Measurements from ENCODE around the gene SCFD1. TPM values are rescaled to one million over a fixed set of nuclear protein-coding genes. Genes with fewer than 3 reads are reported as not detected.

Gene SCFD1
- total RNA-seq, 3 donors from 2014 or later (not counting 1 experiment from before 2014, with no cell fraction given) = 97.0 to 106 (median 105) TPM

GRCh38 chr14:30608533-30609006 lies 13.5 kb upstream of the SCFD1 start:
- Mint-ChIP-seq H3K4me3 (no peak overlapping the region), H3K9me3 (no peaks in the 10 kb centered on the region), H3K27ac (no peak overlapping the region), H3K4me1 (peaks cover 0 to 4% of the 10 kb centered on the region in 2 donors), H3K36me3 (no peaks in the 10 kb centered on the region), H3K27me3 (ENCODE audit: low read depth in 2 of 2) (no peaks in the 10 kb centered on the region)
- intact Hi-C loops (cut with micrococcal nuclease) = no loop called here
- 99% methylated on average over 5 of the region's 5 CpGs for WGBS (ENCODE audit: insufficient coverage)
- peaks cover 34% of the 10 kb centered on the region for H3K36me3 ChIP-seq (ENCODE audit: control insufficient read depth, insufficient read depth, low read length)
- no peaks in the 10 kb centered on the region for H3K9me3 ChIP-seq (ENCODE audit: control insufficient read depth, insufficient read depth, low read length)
- no peak overlapping the region for H3K27ac ChIP-seq (ENCODE audit: low read length)
- ATAC-seq = no peak
- no peak overlapping the region for H3K4me3 ChIP-seq (ENCODE audit: low read length)
- DNase-seq = no peak
- H3K27me3 ChIP-seq (ENCODE audit: control insufficient read depth, insufficient read depth, low read length) = no peaks in the 10 kb centered on the region
- TF ChIP-seq CTCF (IDR thresholded peaks at IDR 0.05) = no peak
- H3K4me1 ChIP-seq (ENCODE audit: control insufficient read depth, insufficient read depth, low read length) = no peaks in the 10 kb centered on the region

GRCh38 chr14:30610787-30611343 lies 11.3 kb upstream of the SCFD1 start:
- WGBS (ENCODE audit: insufficient coverage) = 83% methylated on average over 5 of the region's 6 CpGs
- no peak for ATAC-seq
- Mint-ChIP-seq H3K4me3 (no peak overlapping the region), H3K4me1 (peaks cover 0 to 4% of the 10 kb centered on the region in 2 donors), H3K36me3 (no peaks in the 10 kb centered on the region), H3K27me3 (ENCODE audit: low read depth in 2 of 2) (no peaks in the 10 kb centered on the region), H3K27ac (no peak overlapping the region), H3K9me3 (no peaks in the 10 kb centered on the region)
- no peaks in the 10 kb centered on the region for H3K4me1 ChIP-seq (ENCODE audit: control insufficient read depth, insufficient read depth, low read length)
- peak in 1 of 2 donors; percentile 56 for DNase-seq
- no peak overlapping the region for H3K4me3 ChIP-seq (ENCODE audit: low read length)
- intact Hi-C loops (cut with micrococcal nuclease) = no loop called here
- H3K27me3 ChIP-seq (ENCODE audit: control insufficient read depth, insufficient read depth, low read length) = no peaks in the 10 kb centered on the region
- no peaks in the 10 kb centered on the region for H3K9me3 ChIP-seq (ENCODE audit: control insufficient read depth, insufficient read depth, low read length)
- TF ChIP-seq CTCF (IDR thresholded peaks at IDR 0.05) = no peak
- H3K27ac ChIP-seq (ENCODE audit: low read length) = no peak overlapping the region
- peaks cover 29% of the 10 kb centered on the region for H3K36me3 ChIP-seq (ENCODE audit: control insufficient read depth, insufficient read depth, low read length)

- no peaks in the 10 kb centered on the region for H3K27me3 Mint-ChIP-seq (ENCODE audit: low read depth in 2 of 2)
- no peak for TF ChIP-seq CTCF (IDR thresholded peaks at IDR 0.05)
- Histone ChIP-seq H3K4me3 (ENCODE audit: low read length) (no peak overlapping the region), H3K27me3 (ENCODE audit: control insufficient read depth, insufficient read depth, low read length) (no peaks in the 10 kb centered on the region), H3K9me3 (ENCODE audit: control insufficient read depth, insufficient read depth, low read length) (no peaks in the 10 kb centered on the region), H3K4me1 (ENCODE audit: control insufficient read depth, insufficient read depth, low read length) (no peaks in the 10 kb centered on the region), H3K36me3 (ENCODE audit: control insufficient read depth, insufficient read depth, low read length) (peaks cover 26% of the 10 kb centered on the region), H3K27ac (ENCODE audit: low read length) (no peak overlapping the region)
- ATAC-seq (no peak), DNase-seq (no peak)
- no peak overlapping the region for H3K4me3 Mint-ChIP-seq
- intact Hi-C loops (cut with micrococcal nuclease) = no loop called here
- H3K36me3 Mint-ChIP-seq = no peaks in the 10 kb centered on the region
- no peak overlapping the region for H3K27ac Mint-ChIP-seq
- no peaks in the 10 kb centered on the region for H3K4me1 Mint-ChIP-seq
- H3K9me3 Mint-ChIP-seq = no peaks in the 10 kb centered on the region
- WGBS (ENCODE audit: insufficient coverage) = 98% methylated on average over 2 of the region's 2 CpGs
Observed at GRCh38 chr14:30614155-30614554, 8.0 kb upstream of the SCFD1 start.

- no peaks in the 10 kb centered on the region for H3K9me3 Mint-ChIP-seq
- TF ChIP-seq CTCF (IDR thresholded peaks at IDR 0.05) = no peak
- peaks cover 29 to 33% of the 10 kb centered on the region in 2 donors for H3K4me1 Mint-ChIP-seq
- H3K27ac Mint-ChIP-seq = peak overlapping the region; percentile 33 to 63
- no peaks in the 10 kb centered on the region for H3K27me3 ChIP-seq (ENCODE audit: control insufficient read depth, insufficient read depth, low read length)
- H3K4me3 ChIP-seq (ENCODE audit: low read length) = no peak overlapping the region
- peaks cover 8% of the 10 kb centered on the region for H3K36me3 ChIP-seq (ENCODE audit: control insufficient read depth, insufficient read depth, low read length)
- H3K9me3 ChIP-seq (ENCODE audit: control insufficient read depth, insufficient read depth, low read length) = no peaks in the 10 kb centered on the region
- intact Hi-C loops (cut with micrococcal nuclease) = loop anchor here (5.0 kb wide), 1 partner anchor 587 kb away; the partner anchor contains the start of gene HECTD1
- no peak for ATAC-seq
- H3K27ac ChIP-seq (ENCODE audit: low read length) = no peak overlapping the region
- H3K27me3 Mint-ChIP-seq (ENCODE audit: low read depth in 2 of 2) = no peaks in the 10 kb centered on the region
- no CpG with 5 or more reads among the region's 1 CpG for WGBS (ENCODE audit: insufficient coverage)
- H3K36me3 Mint-ChIP-seq = no peaks in the 10 kb centered on the region
- peaks cover 8% of the 10 kb centered on the region for H3K4me1 ChIP-seq (ENCODE audit: control insufficient read depth, insufficient read depth, low read length)
- peak overlapping the region; percentile 73 for H3K4me3 Mint-ChIP-seq
- peak in 1 of 2 donors; percentile 9 for DNase-seq
Observed at GRCh38 chr14:30620178-30620577, 1.9 kb upstream of the SCFD1 start.
